ENCODE results near the gene TMEM170B.

Gene TMEM170B

GRCh38 chr6:11585426-11586016 lies 48.0 kb downstream of the TMEM170B start:
- Histone ChIP-seq H3K27ac (ENCODE audit: low read length) (no peak overlapping the region), H3K4me3 (ENCODE audit: low read length) (no peak overlapping the region), H3K4me1 (ENCODE audit: control insufficient read depth, insufficient read depth, low read length) (0 out of 2 replicates have a peak, but pooled peaks cover 2% of the 10 kb centered on the region), H3K9me3 (ENCODE audit: control insufficient read depth, insufficient read depth, low read length) (no peaks in the 10 kb centered on the region), H3K27me3 (ENCODE audit: control insufficient read depth, insufficient read depth, low read length) (no peaks in the 10 kb centered on the region), H3K36me3 (ENCODE audit: control insufficient read depth, insufficient read depth, low read length) (no peaks in the 10 kb centered on the region)
- WGBS (ENCODE audit: insufficient coverage, insufficient read length): no CpG with 5 or more reads among the region's 1 CpG
- DNase-seq (ENCODE audit: low read depth, low spot score): no peak

DNA sequence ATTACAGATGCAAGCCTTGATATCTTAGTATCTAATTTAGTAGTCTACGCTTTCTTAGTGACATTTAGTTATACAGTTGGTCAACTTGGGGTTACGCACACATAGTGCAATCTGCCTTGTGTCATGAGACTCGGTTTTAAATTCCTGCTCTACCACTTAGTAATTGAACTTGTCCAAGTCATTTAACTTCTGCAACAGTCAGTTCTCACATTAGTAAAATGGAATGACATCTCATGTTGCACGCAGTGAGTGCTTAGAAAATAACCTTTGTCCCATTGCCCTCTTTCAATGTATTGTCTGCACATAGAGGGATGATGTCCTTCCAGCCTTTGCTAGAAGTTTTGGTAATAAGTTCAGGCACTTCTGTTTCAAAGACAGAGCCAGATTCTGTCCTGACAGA lies 48.6 kb downstream of the TMEM170B start:
- H3K4me3 ChIP-seq (ENCODE audit: low read length): no peak overlapping the region
- 0 out of 2 replicates have a peak, but pooled peaks cover 2% of the 10 kb centered on the region for H3K4me1 ChIP-seq (ENCODE audit: control insufficient read depth, insufficient read depth, low read length)
- H3K27me3 ChIP-seq (ENCODE audit: control insufficient read depth, insufficient read depth, low read length): no peaks in the 10 kb centered on the region
- H3K27ac ChIP-seq (ENCODE audit: low read length): no peak overlapping the region
- no peaks in the 10 kb centered on the region for H3K9me3 ChIP-seq (ENCODE audit: control insufficient read depth, insufficient read depth, low read length)
- H3K36me3 ChIP-seq (ENCODE audit: control insufficient read depth, insufficient read depth, low read length): no peaks in the 10 kb centered on the region
- WGBS (ENCODE audit: insufficient coverage, insufficient read length): no CpG with 5 or more reads among the region's 4 CpGs
- no peak for DNase-seq (ENCODE audit: low read depth, low spot score)

- no CpG with 5 or more reads among the region's 7 CpGs for WGBS (ENCODE audit: insufficient coverage, insufficient read length)
- Histone ChIP-seq H3K27me3 (ENCODE audit: control insufficient read depth, insufficient read depth, low read length) (no peaks in the 10 kb centered on the region), H3K27ac (ENCODE audit: low read length) (no peak overlapping the region), H3K36me3 (ENCODE audit: control insufficient read depth, insufficient read depth, low read length) (no peaks in the 10 kb centered on the region), H3K4me3 (ENCODE audit: low read length) (no peak overlapping the region), H3K4me1 (ENCODE audit: control insufficient read depth, insufficient read depth, low read length) (0 out of 2 replicates have a peak, but pooled peaks cover 2% of the 10 kb centered on the region), H3K9me3 (ENCODE audit: control insufficient read depth, insufficient read depth, low read length) (no peaks in the 10 kb centered on the region)
- DNase-seq (ENCODE audit: low read depth, low spot score): no peak
Observed at GRCh38 chr6:11586536-11586935, 49.0 kb downstream of the TMEM170B start.

- Histone ChIP-seq H3K4me3 (ENCODE audit: low read length) (no peak overlapping the region), H3K4me1 (ENCODE audit: control insufficient read depth, insufficient read depth, low read length) (0 out of 2 replicates have a peak, but pooled peaks cover 2% of the 10 kb centered on the region), H3K9me3 (ENCODE audit: control insufficient read depth, insufficient read depth, low read length) (no peaks in the 10 kb centered on the region), H3K36me3 (ENCODE audit: control insufficient read depth, insufficient read depth, low read length) (no peaks in the 10 kb centered on the region), H3K27ac (ENCODE audit: low read length) (no peak overlapping the region), H3K27me3 (ENCODE audit: control insufficient read depth, insufficient read depth, low read length) (no peaks in the 10 kb centered on the region)
- DNase-seq (ENCODE audit: low read depth, low spot score): no peak
- no CpG with 5 or more reads among the region's 3 CpGs for WGBS (ENCODE audit: insufficient coverage, insufficient read length)
Observed at GRCh38 chr6:11589261-11589660, 51.7 kb downstream of the TMEM170B start.

DNA sequence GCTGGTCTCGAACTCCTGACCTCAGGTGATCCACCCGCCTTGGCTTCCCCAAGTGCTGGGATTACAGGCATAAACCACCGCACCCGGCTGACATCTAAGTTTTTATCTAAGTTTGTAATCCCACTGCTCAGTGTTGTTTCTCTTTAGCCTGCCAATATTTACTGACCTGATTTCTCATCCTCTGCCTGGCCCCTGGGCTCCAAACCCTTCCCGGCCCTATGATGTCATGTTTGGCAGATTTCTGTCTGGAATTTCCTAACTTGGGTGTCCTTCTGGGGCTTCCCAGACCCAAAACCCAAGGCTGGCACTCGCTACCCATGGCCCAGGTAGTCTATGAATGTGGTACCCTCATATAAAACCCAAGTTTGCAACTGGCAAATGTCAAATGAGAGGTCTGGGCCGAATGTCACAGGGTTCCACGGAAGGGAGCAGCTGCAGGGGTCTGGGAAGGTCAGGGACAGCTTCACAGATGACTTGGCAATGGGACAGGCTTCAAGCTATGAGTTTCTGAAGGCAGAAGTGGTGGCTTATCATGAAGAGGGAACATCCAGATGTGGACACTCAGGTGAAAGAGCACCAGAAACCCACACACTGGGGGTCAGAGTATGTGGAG lies 54.9 kb downstream of the TMEM170B start:
- H3K9me3 ChIP-seq (ENCODE audit: control insufficient read depth, insufficient read depth, low read length): no peaks in the 10 kb centered on the region
- no peak for DNase-seq (ENCODE audit: low read depth, low spot score)
- no peak overlapping the region for H3K4me3 ChIP-seq (ENCODE audit: low read length)
- no peaks in the 10 kb centered on the region for H3K4me1 ChIP-seq (ENCODE audit: control insufficient read depth, insufficient read depth, low read length)
- no peak overlapping the region for H3K27ac ChIP-seq (ENCODE audit: low read length)
- no peaks in the 10 kb centered on the region for H3K27me3 ChIP-seq (ENCODE audit: control insufficient read depth, insufficient read depth, low read length)
- no CpG with 5 or more reads among the region's 8 CpGs for WGBS (ENCODE audit: insufficient coverage, insufficient read length)
- H3K36me3 ChIP-seq (ENCODE audit: control insufficient read depth, insufficient read depth, low read length): no peaks in the 10 kb centered on the region

- Histone ChIP-seq H3K4me1 (ENCODE audit: control insufficient read depth, insufficient read depth, low read length) (no peaks in the 10 kb centered on the region), H3K36me3 (ENCODE audit: control insufficient read depth, insufficient read depth, low read length) (no peaks in the 10 kb centered on the region), H3K4me3 (ENCODE audit: low read length) (no peak overlapping the region), H3K27ac (ENCODE audit: low read length) (no peak overlapping the region), H3K27me3 (ENCODE audit: control insufficient read depth, insufficient read depth, low read length) (no peaks in the 10 kb centered on the region), H3K9me3 (ENCODE audit: control insufficient read depth, insufficient read depth, low read length) (no peaks in the 10 kb centered on the region)
- no peak for DNase-seq (ENCODE audit: low read depth, low spot score)
- no CpG with 5 or more reads among the region's 9 CpGs for WGBS (ENCODE audit: insufficient coverage, insufficient read length)
Observed at GRCh38 chr6:11593096-11593495, 55.5 kb downstream of the TMEM170B start.

DNA sequence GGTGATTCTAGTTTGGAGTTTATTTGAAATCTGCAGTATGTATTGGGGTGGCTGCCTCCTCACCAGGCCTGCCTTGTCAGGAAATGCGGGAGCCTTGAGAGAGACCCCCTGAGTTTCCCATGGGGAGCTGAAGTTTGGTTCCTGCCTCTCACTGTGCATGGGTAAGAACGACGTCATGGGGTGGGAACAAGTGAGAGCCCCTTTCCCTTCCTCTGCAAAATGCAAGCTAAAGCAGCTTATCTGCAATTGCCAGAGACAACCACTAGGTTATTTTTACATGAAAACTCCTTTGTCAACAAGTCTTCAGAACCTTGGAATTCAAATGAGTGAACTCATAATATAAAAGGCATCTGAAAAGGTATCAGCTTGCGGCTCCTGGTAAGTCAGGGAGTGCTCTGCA lies 58.4 kb downstream of the TMEM170B start:
- DNase-seq (ENCODE audit: low read depth, low spot score): no peak
- no peak overlapping the region for H3K4me3 ChIP-seq (ENCODE audit: low read length)
- no CpG with 5 or more reads among the region's 4 CpGs for WGBS (ENCODE audit: insufficient coverage, insufficient read length)

DNA sequence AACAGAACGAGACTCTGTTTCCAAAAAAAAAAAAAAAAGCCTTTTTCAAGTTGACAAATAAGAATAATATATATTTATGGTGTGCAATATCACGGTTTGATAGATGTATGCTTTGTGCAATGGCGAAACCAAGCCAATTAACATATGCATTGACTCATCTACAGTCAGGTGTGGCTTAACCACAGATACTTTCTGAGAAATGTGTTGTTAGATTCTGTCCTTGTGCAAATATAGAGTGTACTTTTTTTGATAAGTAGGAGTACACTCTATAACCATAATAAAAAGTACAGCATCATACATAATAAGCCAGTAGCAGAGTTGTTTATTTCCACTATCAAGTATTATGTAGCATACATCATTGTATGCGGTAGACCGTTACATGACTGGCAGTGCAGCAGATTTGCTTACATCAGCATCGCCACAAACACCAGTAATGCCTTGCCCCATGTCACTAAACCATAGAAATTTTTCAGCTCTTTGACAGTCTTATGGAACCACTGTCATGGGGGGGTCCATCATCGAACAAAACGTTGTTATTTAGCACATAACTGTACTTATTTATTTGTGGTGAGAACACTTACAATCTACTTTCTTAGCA lies 59.2 kb downstream of the TMEM170B start:
- H3K4me3 ChIP-seq (ENCODE audit: low read length): no peak overlapping the region
- no peak overlapping the region for H3K27ac ChIP-seq (ENCODE audit: low read length)
- no peaks in the 10 kb centered on the region for H3K27me3 ChIP-seq (ENCODE audit: control insufficient read depth, insufficient read depth, low read length)
- H3K36me3 ChIP-seq (ENCODE audit: control insufficient read depth, insufficient read depth, low read length): no peaks in the 10 kb centered on the region
- H3K9me3 ChIP-seq (ENCODE audit: control insufficient read depth, insufficient read depth, low read length): no peaks in the 10 kb centered on the region
- DNase-seq (ENCODE audit: low read depth, low spot score): no peak
- no CpG with 5 or more reads among the region's 8 CpGs for WGBS (ENCODE audit: insufficient coverage, insufficient read length)
- no peaks in the 10 kb centered on the region for H3K4me1 ChIP-seq (ENCODE audit: control insufficient read depth, insufficient read depth, low read length)

More for the DNA sequence above, 58.4 kb downstream of the TMEM170B start:
- Histone ChIP-seq H3K4me1 (ENCODE audit: control insufficient read depth, insufficient read depth, low read length) (no peaks in the 10 kb centered on the region), H3K36me3 (ENCODE audit: control insufficient read depth, insufficient read depth, low read length) (no peaks in the 10 kb centered on the region), H3K27me3 (ENCODE audit: control insufficient read depth, insufficient read depth, low read length) (no peaks in the 10 kb centered on the region), H3K9me3 (ENCODE audit: control insufficient read depth, insufficient read depth, low read length) (no peaks in the 10 kb centered on the region), H3K27ac (ENCODE audit: low read length) (no peak overlapping the region)

- no peaks in the 10 kb centered on the region for H3K27me3 ChIP-seq (ENCODE audit: control insufficient read depth, insufficient read depth, low read length)
- H3K36me3 ChIP-seq (ENCODE audit: control insufficient read depth, insufficient read depth, low read length): no peaks in the 10 kb centered on the region
- no peaks in the 10 kb centered on the region for H3K4me1 ChIP-seq (ENCODE audit: control insufficient read depth, insufficient read depth, low read length)
- no peak overlapping the region for H3K27ac ChIP-seq (ENCODE audit: low read length)
- H3K9me3 ChIP-seq (ENCODE audit: control insufficient read depth, insufficient read depth, low read length): no peaks in the 10 kb centered on the region
- H3K4me3 ChIP-seq (ENCODE audit: low read length): no peak overlapping the region
- no CpG with 5 or more reads among the region's 8 CpGs for WGBS (ENCODE audit: insufficient coverage, insufficient read length)
- no peak for DNase-seq (ENCODE audit: low read depth, low spot score)
Observed at GRCh38 chr6:11598687-11599086, 61.1 kb downstream of the TMEM170B start.

DNA sequence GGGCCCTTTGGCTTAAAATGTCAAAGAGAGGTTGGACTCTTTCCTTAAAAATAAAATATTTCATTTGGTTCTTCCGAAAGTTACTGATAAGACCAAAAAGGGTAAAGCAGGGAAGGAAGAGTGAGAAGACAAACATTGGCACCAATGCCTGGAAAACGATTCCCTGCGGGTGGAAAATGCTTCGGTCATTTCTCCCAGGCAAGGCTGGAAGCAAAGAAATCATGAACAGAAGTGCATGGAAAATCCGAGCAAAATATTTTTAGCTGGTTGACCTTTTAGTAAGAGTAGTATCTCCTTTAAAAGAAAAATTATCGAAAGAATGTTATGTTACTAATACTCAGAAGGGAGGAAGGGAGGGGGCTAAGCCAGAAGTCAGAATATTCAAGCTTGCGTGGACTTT lies 62.7 kb downstream of the TMEM170B start:
- Histone ChIP-seq H3K36me3 (ENCODE audit: control insufficient read depth, insufficient read depth, low read length) (no peaks in the 10 kb centered on the region), H3K27ac (ENCODE audit: low read length) (no peak overlapping the region), H3K27me3 (ENCODE audit: control insufficient read depth, insufficient read depth, low read length) (no peaks in the 10 kb centered on the region), H3K4me3 (ENCODE audit: low read length) (no peak overlapping the region), H3K9me3 (ENCODE audit: control insufficient read depth, insufficient read depth, low read length) (no peaks in the 10 kb centered on the region), H3K4me1 (ENCODE audit: control insufficient read depth, insufficient read depth, low read length) (no peaks in the 10 kb centered on the region)
- no CpG with 5 or more reads among the region's 7 CpGs for WGBS (ENCODE audit: insufficient coverage, insufficient read length)
- no peak for DNase-seq (ENCODE audit: low read depth, low spot score)
